ENCODE results near the gene TTC28.
"Not testable (repeated sequence)": the region's sequence is repeated elsewhere in the genome, so short reads cannot be mapped to it uniquely, and the experiment has no call there.

The TTC28 gene

DNA sequence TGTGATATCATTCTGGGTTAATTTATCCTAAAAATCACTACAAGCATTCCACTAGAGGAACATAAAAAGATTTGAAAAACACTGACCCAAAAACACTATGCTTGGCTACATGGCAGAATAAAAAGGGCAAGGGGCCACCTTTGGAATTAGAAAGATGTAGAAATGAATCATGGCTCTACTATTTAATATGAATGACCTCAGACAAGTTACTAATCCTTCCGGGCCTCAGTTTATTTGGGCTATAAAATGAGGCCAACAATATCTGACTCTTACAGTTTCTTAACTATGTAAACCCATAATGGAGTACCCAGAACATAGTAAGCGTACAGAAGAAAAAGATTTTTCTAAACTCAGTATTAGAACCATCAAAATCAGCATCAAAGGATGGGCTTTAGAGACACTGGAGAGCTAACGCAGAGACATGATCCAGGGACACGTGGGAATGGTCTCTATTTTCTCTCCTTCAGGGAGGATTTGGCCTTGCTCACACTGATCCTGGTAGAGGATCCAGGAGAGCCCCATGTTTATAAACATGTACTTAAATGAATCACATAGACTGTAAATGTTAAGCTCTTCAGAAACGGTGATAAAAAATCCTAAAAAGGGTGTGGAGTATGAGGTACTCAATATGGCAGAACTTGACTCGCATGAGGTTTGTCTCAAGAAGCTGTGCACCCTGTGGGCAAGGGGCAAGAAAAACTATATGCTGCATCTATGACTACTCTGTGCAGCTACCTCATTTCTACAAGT is 472.2 kb downstream of the TTC28 start:
- no peak overlapping the region for H3K4me3 ChIP-seq (ENCODE audit: low read length)
- no peak overlapping the region for H3K9ac ChIP-seq (ENCODE audit: low read length)
- no peaks in the 10 kb centered on the region for H3K27me3 ChIP-seq (ENCODE audit: control insufficient read depth, insufficient read depth, low read length)
- no peaks in the 10 kb centered on the region for H3K36me3 ChIP-seq (ENCODE audit: control insufficient read depth, insufficient read depth, low read length)
- H3K4me1 ChIP-seq (ENCODE audit: control insufficient read depth, insufficient read depth, low read length) = no peaks in the 10 kb centered on the region
- no peaks in the 10 kb centered on the region for H3K9me3 ChIP-seq (ENCODE audit: control insufficient read depth, low read length)

DNA sequence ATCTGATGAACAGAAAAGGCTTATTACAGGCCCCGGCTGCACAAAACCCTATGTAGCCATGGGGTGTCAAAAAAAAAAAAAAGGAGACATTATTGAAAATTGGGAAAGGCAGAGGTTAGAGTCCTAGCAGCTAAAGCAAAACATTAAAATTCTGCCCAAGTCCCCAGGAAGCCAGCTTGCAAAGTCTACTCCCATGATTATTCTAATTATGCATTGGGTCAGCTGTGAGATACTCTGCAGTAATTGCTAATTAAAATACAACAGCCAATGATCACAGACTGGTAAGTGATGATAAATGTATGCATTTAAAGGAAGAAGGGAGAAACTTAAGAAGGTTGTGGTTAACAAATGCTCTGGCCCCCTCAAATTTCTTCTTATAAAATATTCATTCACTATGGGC is 473.7 kb downstream of the TTC28 start:
- Histone ChIP-seq H3K4me3 (ENCODE audit: low read length) (no peak overlapping the region), H3K4me1 (ENCODE audit: control insufficient read depth, insufficient read depth, low read length) (no peaks in the 10 kb centered on the region), H3K36me3 (ENCODE audit: control insufficient read depth, insufficient read depth, low read length) (no peaks in the 10 kb centered on the region), H3K27me3 (ENCODE audit: control insufficient read depth, insufficient read depth, low read length) (no peaks in the 10 kb centered on the region), H3K9me3 (ENCODE audit: control insufficient read depth, low read length) (no peaks in the 10 kb centered on the region), H3K9ac (ENCODE audit: low read length) (no peak overlapping the region)

DNA sequence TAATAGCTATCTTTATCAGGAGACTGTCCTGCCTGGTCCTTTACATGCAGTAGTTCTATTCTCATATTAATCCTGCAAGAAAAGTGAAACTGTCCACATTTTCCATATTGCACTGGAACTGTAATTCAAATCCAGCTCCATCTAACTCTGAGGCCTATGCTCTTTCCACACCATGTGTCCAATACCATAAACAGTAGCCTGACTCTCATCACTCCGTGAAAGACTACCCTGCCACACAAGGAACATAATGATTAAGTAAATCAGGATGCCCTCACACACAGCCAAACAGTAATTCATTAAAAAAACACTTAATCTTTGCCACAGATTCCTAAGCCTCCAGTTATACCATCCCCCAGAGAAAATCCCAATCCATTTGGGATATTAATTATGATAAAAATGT is 475.3 kb downstream of the TTC28 start:
- H3K36me3 ChIP-seq (ENCODE audit: control insufficient read depth, insufficient read depth, low read length) = no peaks in the 10 kb centered on the region
- no peak overlapping the region for H3K4me3 ChIP-seq (ENCODE audit: low read length)
- no peaks in the 10 kb centered on the region for H3K27me3 ChIP-seq (ENCODE audit: control insufficient read depth, insufficient read depth, low read length)
- no peaks in the 10 kb centered on the region for H3K4me1 ChIP-seq (ENCODE audit: control insufficient read depth, insufficient read depth, low read length)
- no peaks in the 10 kb centered on the region for H3K9me3 ChIP-seq (ENCODE audit: control insufficient read depth, low read length)
- H3K9ac ChIP-seq (ENCODE audit: low read length) = no peak overlapping the region

DNA sequence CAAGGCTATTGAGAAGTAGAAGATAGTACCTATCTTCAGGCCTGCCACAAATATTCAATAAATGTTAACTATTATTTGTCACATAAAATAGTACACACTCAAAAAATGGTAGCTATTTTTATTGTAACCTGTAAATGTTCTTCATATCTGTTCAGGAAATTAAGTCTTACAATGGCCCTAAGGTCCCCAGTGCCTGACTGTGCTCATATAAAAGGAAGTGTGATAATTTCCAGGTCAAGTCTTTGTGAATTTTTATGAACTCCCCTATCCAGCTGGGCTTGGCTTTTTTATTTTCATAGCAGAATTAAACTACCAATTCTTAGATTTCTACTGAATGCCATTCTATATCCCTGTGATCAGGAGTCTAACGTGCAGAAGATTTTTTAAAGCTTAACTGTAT is 476.4 kb downstream of the TTC28 start:
- H3K9ac ChIP-seq (ENCODE audit: low read length) = no peak overlapping the region
- no peaks in the 10 kb centered on the region for H3K4me1 ChIP-seq (ENCODE audit: control insufficient read depth, insufficient read depth, low read length)
- no peaks in the 10 kb centered on the region for H3K36me3 ChIP-seq (ENCODE audit: control insufficient read depth, insufficient read depth, low read length)
- no peak overlapping the region for H3K4me3 ChIP-seq (ENCODE audit: low read length)
- no peaks in the 10 kb centered on the region for H3K27me3 ChIP-seq (ENCODE audit: control insufficient read depth, insufficient read depth, low read length)
- no peaks in the 10 kb centered on the region for H3K9me3 ChIP-seq (ENCODE audit: control insufficient read depth, low read length)

DNA sequence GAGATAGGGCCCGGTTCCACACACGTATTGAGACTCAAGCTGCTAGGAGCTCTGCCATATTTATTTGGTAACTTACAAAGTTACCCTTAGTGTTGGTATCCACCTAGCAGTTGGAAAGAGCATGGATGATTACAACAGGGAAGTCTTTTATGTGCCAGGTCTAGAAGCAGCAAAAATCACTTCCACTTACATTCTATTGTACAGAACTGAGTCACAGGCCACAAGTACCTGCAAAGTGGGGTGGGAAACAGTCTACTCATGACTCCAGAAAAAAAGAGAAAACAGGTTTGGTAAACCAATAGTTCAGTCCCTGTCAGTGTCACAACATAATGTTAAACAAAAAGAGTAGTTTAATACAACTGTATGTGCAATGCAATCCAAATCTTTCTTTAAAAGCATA is 480.9 kb downstream of the TTC28 start:
- Histone ChIP-seq H3K9me3 (ENCODE audit: control insufficient read depth, low read length) (no peaks in the 10 kb centered on the region), H3K27me3 (ENCODE audit: control insufficient read depth, insufficient read depth, low read length) (no peaks in the 10 kb centered on the region), H3K4me3 (ENCODE audit: low read length) (no peak overlapping the region), H3K9ac (ENCODE audit: low read length) (no peak overlapping the region), H3K4me1 (ENCODE audit: control insufficient read depth, insufficient read depth, low read length) (no peaks in the 10 kb centered on the region), H3K36me3 (ENCODE audit: control insufficient read depth, insufficient read depth, low read length) (no peaks in the 10 kb centered on the region)

DNA sequence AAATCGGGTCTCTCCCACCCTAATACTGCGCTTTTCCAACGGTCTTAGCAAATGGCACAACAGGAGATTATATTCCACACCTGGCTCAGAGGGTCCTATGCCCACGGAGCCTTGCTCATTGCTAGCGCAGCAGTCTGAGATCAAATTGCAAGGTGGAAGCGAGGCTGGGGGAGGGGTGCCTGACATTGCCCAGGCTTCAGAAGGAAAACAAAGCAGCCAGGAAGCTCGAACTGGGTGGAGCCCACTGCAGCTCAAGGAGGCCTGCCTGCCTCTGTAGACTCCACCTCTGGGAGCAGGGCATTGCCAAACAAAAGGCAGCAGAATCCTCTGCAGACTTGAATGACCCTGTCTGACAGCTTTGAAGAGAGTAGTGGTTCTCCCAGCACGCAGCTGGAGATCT is 488.1 kb downstream of the TTC28 start:
- not testable (repeated sequence) for H3K36me3 ChIP-seq (ENCODE audit: control insufficient read depth, insufficient read depth, low read length); H3K27me3 ChIP-seq (ENCODE audit: control insufficient read depth, insufficient read depth, low read length); H3K4me3 ChIP-seq (ENCODE audit: low read length); H3K4me1 ChIP-seq (ENCODE audit: control insufficient read depth, insufficient read depth, low read length); H3K9ac ChIP-seq (ENCODE audit: low read length); H3K9me3 ChIP-seq (ENCODE audit: control insufficient read depth, low read length)

DNA sequence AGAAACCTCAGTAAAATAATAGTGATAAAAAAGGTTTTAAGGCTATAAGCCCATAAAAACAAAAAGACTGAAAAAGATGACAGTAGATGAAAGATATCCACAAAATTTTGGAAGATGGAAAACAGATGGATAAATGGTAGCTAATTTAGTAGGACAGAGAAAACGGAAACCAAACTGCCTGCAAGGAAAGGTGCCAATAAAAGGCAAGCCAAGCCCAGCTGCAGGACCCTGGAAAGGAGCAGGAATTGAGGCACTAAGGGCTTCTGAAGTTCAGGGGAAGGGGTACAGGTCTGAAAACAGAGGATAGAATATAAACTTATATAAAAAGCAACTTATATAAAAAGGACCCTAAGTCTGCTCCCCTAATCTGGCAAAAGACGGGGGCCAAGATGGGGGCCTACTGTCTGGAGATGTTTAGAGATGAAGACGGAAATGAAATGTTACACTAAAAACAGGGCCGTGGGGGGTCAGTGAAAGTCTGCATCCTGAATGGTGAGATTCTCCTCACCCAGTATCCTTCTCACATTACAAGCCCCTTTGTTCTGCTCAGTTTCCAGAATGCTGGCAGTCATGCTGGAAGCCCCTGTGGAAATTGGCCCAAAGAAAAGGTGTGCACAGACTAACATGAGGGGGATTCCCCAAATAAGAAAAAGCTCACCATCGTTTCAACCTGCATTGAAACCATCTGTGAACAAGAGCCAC is 491.3 kb downstream of the TTC28 start:
- Histone ChIP-seq H3K27me3 (ENCODE audit: control insufficient read depth, insufficient read depth, low read length) (no peaks in the 10 kb centered on the region), H3K36me3 (ENCODE audit: control insufficient read depth, insufficient read depth, low read length) (no peaks in the 10 kb centered on the region), H3K4me1 (ENCODE audit: control insufficient read depth, insufficient read depth, low read length) (no peaks in the 10 kb centered on the region), H3K9ac (ENCODE audit: low read length) (no peak overlapping the region), H3K4me3 (ENCODE audit: low read length) (no peak overlapping the region), H3K9me3 (ENCODE audit: control insufficient read depth, low read length) (no peaks in the 10 kb centered on the region)

DNA sequence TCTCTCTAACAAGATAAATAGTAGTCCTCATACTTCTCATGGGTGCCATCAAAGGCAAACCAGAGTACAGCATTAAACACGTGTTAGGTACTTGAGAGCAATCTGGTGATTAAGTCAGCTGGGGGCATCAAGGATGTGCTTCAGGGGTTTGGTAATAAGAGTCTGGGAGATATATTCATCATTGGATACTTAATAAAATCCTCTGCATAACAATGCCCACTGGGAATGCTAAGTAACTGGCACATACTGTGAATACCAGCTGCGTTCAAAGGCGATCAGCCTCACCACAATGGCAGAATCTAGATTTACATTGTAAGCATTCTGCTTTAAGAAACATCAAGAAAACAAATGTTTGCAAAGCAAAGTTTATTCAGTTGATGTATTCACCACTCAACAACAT is 492.0 kb downstream of the TTC28 start:
- no peaks in the 10 kb centered on the region for H3K27me3 ChIP-seq (ENCODE audit: control insufficient read depth, insufficient read depth, low read length)
- no peaks in the 10 kb centered on the region for H3K9me3 ChIP-seq (ENCODE audit: control insufficient read depth, low read length)
- H3K4me3 ChIP-seq (ENCODE audit: low read length) = no peak overlapping the region
- no peak overlapping the region for H3K9ac ChIP-seq (ENCODE audit: low read length)
- H3K36me3 ChIP-seq (ENCODE audit: control insufficient read depth, insufficient read depth, low read length) = no peaks in the 10 kb centered on the region
- H3K4me1 ChIP-seq (ENCODE audit: control insufficient read depth, insufficient read depth, low read length) = no peaks in the 10 kb centered on the region

DNA sequence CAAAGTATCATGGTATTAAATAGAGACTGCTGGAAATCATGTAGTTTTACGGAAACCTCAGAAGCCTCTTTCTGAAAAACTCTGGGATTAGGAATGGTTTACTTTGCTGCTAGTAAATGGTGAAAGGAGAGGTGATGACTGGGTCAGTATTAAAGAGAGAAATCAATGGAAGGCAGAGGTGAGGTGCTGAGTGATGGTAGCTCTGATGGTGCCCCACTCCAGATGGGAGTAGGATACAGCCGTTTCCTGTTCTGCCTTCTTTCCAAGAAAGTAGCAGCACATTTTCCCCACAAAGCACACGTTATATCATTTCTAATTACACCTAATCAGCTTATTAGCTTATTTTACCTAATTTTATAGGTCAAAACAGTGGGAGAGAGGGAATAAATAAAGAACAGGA is 493.0 kb downstream of the TTC28 start:
- H3K9ac ChIP-seq (ENCODE audit: low read length) = no peak overlapping the region
- no peaks in the 10 kb centered on the region for H3K36me3 ChIP-seq (ENCODE audit: control insufficient read depth, insufficient read depth, low read length)

DNA sequence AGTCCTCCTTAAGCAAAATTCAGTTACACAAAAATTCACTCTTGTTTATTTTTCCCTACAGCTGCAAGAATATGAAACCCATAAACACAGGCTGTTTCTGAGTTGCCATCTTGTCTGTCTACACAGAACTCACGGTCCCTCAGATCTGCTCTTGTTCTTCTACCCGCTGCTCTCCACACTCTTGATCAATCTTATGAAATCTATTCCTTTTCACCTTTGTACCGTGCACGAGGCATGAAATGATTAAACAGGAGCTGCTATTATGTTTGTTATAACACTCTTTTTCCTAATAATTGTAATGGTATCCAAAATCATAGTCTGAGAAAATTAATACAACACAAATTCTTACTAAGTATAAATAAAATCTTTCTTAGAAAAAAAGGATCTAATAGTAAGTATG is 494.5 kb downstream of the TTC28 start:
- Histone ChIP-seq H3K36me3 (ENCODE audit: control insufficient read depth, insufficient read depth, low read length) (no peaks in the 10 kb centered on the region), H3K4me1 (ENCODE audit: control insufficient read depth, insufficient read depth, low read length) (no peaks in the 10 kb centered on the region), H3K9ac (ENCODE audit: low read length) (no peak overlapping the region), H3K27me3 (ENCODE audit: control insufficient read depth, insufficient read depth, low read length) (no peaks in the 10 kb centered on the region), H3K4me3 (ENCODE audit: low read length) (no peak overlapping the region), H3K9me3 (ENCODE audit: control insufficient read depth, low read length) (no peaks in the 10 kb centered on the region)

More for the DNA sequence above, 493.0 kb downstream of the TTC28 start:
- H3K9me3 ChIP-seq (ENCODE audit: control insufficient read depth, low read length) = no peaks in the 10 kb centered on the region
- no peak overlapping the region for H3K4me3 ChIP-seq (ENCODE audit: low read length)
- no peaks in the 10 kb centered on the region for H3K4me1 ChIP-seq (ENCODE audit: control insufficient read depth, insufficient read depth, low read length)
- H3K27me3 ChIP-seq (ENCODE audit: control insufficient read depth, insufficient read depth, low read length) = no peaks in the 10 kb centered on the region

DNA sequence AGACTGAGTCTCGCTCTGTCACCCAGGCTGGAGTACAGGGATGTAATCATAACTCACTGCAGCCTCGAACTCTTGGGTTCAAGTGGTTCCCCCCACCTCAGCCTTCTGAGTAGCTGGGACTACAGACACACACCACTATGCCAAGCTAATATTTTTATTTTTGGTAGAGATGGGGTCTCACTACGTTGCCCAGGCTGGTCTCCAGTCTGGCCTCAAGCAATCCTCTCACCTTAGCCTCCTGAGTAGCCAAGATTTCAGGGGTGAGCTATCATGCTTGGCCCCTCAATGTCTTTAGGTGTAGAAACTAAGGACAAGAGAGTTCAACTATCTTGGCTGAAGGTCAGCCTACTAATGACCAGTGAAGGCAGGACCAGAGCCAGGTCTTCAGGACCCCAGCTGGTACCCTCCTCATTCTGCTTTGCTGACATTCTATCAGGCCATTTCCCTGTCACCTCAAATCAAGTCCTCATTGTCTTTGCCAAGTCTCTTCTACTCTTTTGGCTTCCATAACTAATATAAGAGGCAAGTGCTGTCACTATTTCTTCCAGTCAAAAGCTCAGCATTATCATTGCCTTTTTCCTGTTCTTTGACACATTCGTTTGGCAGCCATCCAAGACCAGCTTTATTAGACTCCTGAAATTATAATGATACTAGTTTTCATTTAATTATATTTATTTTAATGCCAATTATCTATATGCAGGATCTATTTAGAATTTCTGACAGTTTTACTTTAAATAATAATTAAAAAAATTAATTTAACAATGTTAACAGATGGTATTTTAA is 496.4 kb downstream of the TTC28 start:
- Histone ChIP-seq H3K9ac (ENCODE audit: low read length) (no peak overlapping the region), H3K4me1 (ENCODE audit: control insufficient read depth, insufficient read depth, low read length) (no peaks in the 10 kb centered on the region), H3K36me3 (ENCODE audit: control insufficient read depth, insufficient read depth, low read length) (no peaks in the 10 kb centered on the region), H3K9me3 (ENCODE audit: control insufficient read depth, low read length) (no peaks in the 10 kb centered on the region), H3K4me3 (ENCODE audit: low read length) (no peak overlapping the region), H3K27me3 (ENCODE audit: control insufficient read depth, insufficient read depth, low read length) (no peaks in the 10 kb centered on the region)
